Smooth muscle cell (in vitro differentiated cells): ENCODE data around the gene CRNKL1. TPM values are rescaled to one million over a fixed set of nuclear protein-coding genes. Genes with fewer than 3 reads are reported as not detected.
A peak's percentile ranks its signal among the peaks of the same experiment; 100 is the strongest.

ENCODE experiments used
- DNase-seq: peaks from one replicate; lab custom pipeline; 2025; ENCODE audit not compliant: unreplicated experiment; lab: John Stamatoyannopoulos, UW
- H2AFZ ChIP-seq: fragments of 200-600 bp; sonication (generic); 2 replicates; pipeline ENCODE4 v1.6.0; 2016; ENCODE audit warnings: antibody characterized with exemption, low read depth, mild to moderate bottlenecking
- H3F3A ChIP-seq: fragments of 200-600 bp; sonication (generic); 2 replicates; pipeline ENCODE4 v1.6.0; 2017; ENCODE audit warnings: antibody characterized with exemption, low read depth
- H3K27ac ChIP-seq: fragments of 200-600 bp; sonication (generic); 2 replicates; pipeline ENCODE4 v1.5.1; 2016; ENCODE audit warnings: low read depth, mild to moderate bottlenecking
- H3K27me3 ChIP-seq: fragments of 200-600 bp; sonication (generic); 2 replicates; pipeline ENCODE4 v1.6.1; 2016; ENCODE audit warnings: low read depth, mild to moderate bottlenecking
- H3K36me3 ChIP-seq: fragments of 200-600 bp; sonication (generic); 2 replicates; pipeline ENCODE4 v1.5.1; 2016; ENCODE audit warnings: low read depth
- H3K4me1 ChIP-seq: fragments of 200-600 bp; sonication (generic); 2 replicates; pipeline ENCODE4 v1.5.1; 2016; ENCODE audit warnings: low read depth
- H3K4me2 ChIP-seq: fragments of 200-600 bp; sonication (generic); 2 replicates; pipeline ENCODE4 v1.6.0; 2016; ENCODE audit warnings: mild to moderate bottlenecking
- H3K4me3 ChIP-seq: fragments of 200-600 bp; sonication (generic); 2 replicates; pipeline ENCODE4 v1.5.1; 2016; ENCODE audit warnings: mild to moderate bottlenecking
- H3K79me2 ChIP-seq: fragments of 200-600 bp; sonication (generic); 2 replicates; pipeline ENCODE4 v1.6.0; 2016; ENCODE audit warnings: low read depth, mild to moderate bottlenecking
- H3K9ac ChIP-seq: fragments of 200-600 bp; sonication (generic); 2 replicates; pipeline ENCODE4 v1.6.0; 2016; ENCODE audit warnings: low read depth
- H3K9me3 ChIP-seq: fragments of 200-600 bp; sonication (generic); replicated peaks from 2 replicates; pipeline ENCODE4 v1.5.1; 2016; ENCODE audit warnings: low read depth
- H4K20me1 ChIP-seq: fragments of 200-600 bp; sonication (generic); 2 replicates; pipeline ENCODE4 v1.6.0; 2016; ENCODE audit warnings: low read depth
- CTCF ChIP-seq: fragments of 200-600 bp; sonication (generic); IDR thresholded peaks from 2 replicates; pipeline ENCODE4 v1.5.1; 2017; ENCODE audit warnings: borderline replicate concordance, mild to moderate bottlenecking, antibody characterized with exemption; ENCODE audit not compliant: insufficient read depth, poor library complexity, severe bottlenecking
- WGBS: methylation state at CpG from one replicate; pipeline ENCODE4 v1.1.7; 2016; ENCODE audit warnings: low lambda C conversion rate; 5-methylcytosine and 5-hydroxymethylcytosine counted together
- polyA plus RNA-seq: library from polyadenylated mRNA; unstranded; fragments of >200 nt; fragmentation: Nextera tagmentation; extraction: Ambion mirVana; gene quantifications from 2 replicates; pipeline ENCODE4 v1.2.1, GENCODE V29; 2016
- total RNA-seq: library from RNA; depleted of rRNA; stranded (reverse); fragments of >200 nt; gene quantifications from 2 replicates; pipeline ENCODE4 v1.2.3, GENCODE V29; 2014

The CRNKL1 gene
- total and polyA plus RNA-seq, 2 experiments from 2014 or later, result 12.3 to 26.0 TPM

- Histone ChIP-seq H3K4me1 (peaks cover 5% of the 10 kb centered on the region), H3K4me3 (no peak overlapping the region), H3K4me2 (no peak overlapping the region), H3K36me3 (no peaks in the 10 kb centered on the region), H4K20me1 (no peaks in the 10 kb centered on the region), H3K9ac (no peak overlapping the region), H3K27me3 (peaks cover 21% of the 10 kb centered on the region), H3K9me3 (no peaks in the 10 kb centered on the region), H2AFZ (no peak overlapping the region), H3K27ac (no peak overlapping the region), H3K79me2 (no peaks in the 10 kb centered on the region), H3F3A (peaks cover 9% of the 10 kb centered on the region)
- WGBS, result 77% methylated on average over 9 of the region's 9 CpGs
- no peak for TF ChIP-seq CTCF
- no peak for DNase-seq
These were observed 24.2 kb upstream of the CRNKL1 start for GRCh38 chr20:20076297-20077065.

- H3K27ac ChIP-seq, result no peak overlapping the region
- DNase-seq, result no peak
- no peak overlapping the region for H3K9ac ChIP-seq
- WGBS, result 95% methylated on average over 4 of the region's 4 CpGs
- peaks cover 5% of the 10 kb centered on the region for H3K4me1 ChIP-seq
- no peak for TF ChIP-seq CTCF
- H3K4me3 ChIP-seq, result no peak overlapping the region
- no peaks in the 10 kb centered on the region for H3K79me2 ChIP-seq
- H3K27me3 ChIP-seq, result peaks cover 6% of the 10 kb centered on the region
- peaks cover 9% of the 10 kb centered on the region for H3F3A ChIP-seq
- H3K36me3 ChIP-seq, result no peaks in the 10 kb centered on the region
- no peak overlapping the region for H3K4me2 ChIP-seq
- no peaks in the 10 kb centered on the region for H3K9me3 ChIP-seq
- H2AFZ ChIP-seq, result no peak overlapping the region
- no peaks in the 10 kb centered on the region for H4K20me1 ChIP-seq
These were observed 22.8 kb upstream of the CRNKL1 start for GRCh38 chr20:20075032-20075431.

GRCh38 chr20:20073801-20074371, 21.6 kb upstream of the CRNKL1 start:
- peaks cover 9% of the 10 kb centered on the region for H3F3A ChIP-seq
- H3K4me3 ChIP-seq, result no peak overlapping the region
- no peaks in the 10 kb centered on the region for H3K27me3 ChIP-seq
- peak overlapping the region; percentile 69 for H3K4me2 ChIP-seq
- H2AFZ ChIP-seq, result peak overlapping the region; percentile 47
- no peak overlapping the region for H3K9ac ChIP-seq
- no peak for DNase-seq
- TF ChIP-seq CTCF, result no peak
- 50% methylated on average over 15 of the region's 15 CpGs for WGBS
- H3K27ac ChIP-seq, result peak overlapping the region; percentile 61
- H3K4me1 ChIP-seq, result peaks cover 5% of the 10 kb centered on the region
- no peaks in the 10 kb centered on the region for H3K79me2 ChIP-seq
- H3K36me3 ChIP-seq, result no peaks in the 10 kb centered on the region
- no peaks in the 10 kb centered on the region for H4K20me1 ChIP-seq
- H3K9me3 ChIP-seq, result no peaks in the 10 kb centered on the region
